HEK293 (cell line): ENCODE data around the gene SERPINB8.

Experiments
- CTCF ChIA-PET: fragments of 350-600 bp; formaldehyde crosslinking; extraction: SDS; loops from one replicate; lab custom pipeline; 2021; ENCODE audit warnings: antibody characterized with exemption; lab: Yijun Ruan, JAX
- POLR2A ChIA-PET: fragments of 300-600 bp; formaldehyde crosslinking; extraction: SDS; loops from one replicate; lab custom pipeline; 2020; ENCODE audit warnings: antibody characterized with exemption, inconsistent platforms; lab: Yijun Ruan, JAX
- H3K27ac ChIP-seq: fragments of 200-500 bp; sonication (Bioruptor generic); 2 replicates; pipeline ENCODE4 v1.5.1; 2014; ENCODE audit warnings: low read depth, low read length, control low read depth, inconsistent platforms; ENCODE audit errors: extremely low read depth
- H3K36me3 ChIP-seq, 2 experiments: fragments of 200-500 bp in 1 of 2; sonication (Bioruptor generic) in 1 of 2; 1 replicate in 1 of 2; 2 replicates in 1 of 2; pipeline ENCODE4 v1.5.1; 2014 to 2017; ENCODE audit warnings: inconsistent platforms in 2 of 2, low read length in 2 of 2; ENCODE audit not compliant: control insufficient read depth in 2 of 2, insufficient read depth in 1 of 2
- H3K4me1 ChIP-seq: fragments of 200-500 bp; sonication (Bioruptor generic); 2 replicates; pipeline ENCODE4 v1.5.1; 2014; ENCODE audit warnings: mild to moderate bottlenecking, low read length, inconsistent platforms; ENCODE audit not compliant: control insufficient read depth, insufficient read depth
- H3K4me3 ChIP-seq: 2 replicates; pipeline ENCODE4 v1.5.1; 2011; ENCODE audit warnings: low read depth, mild to moderate bottlenecking, control low read depth, low read length, moderate library complexity
- H3K9me3 ChIP-seq: fragments of 200-500 bp; sonication (Bioruptor generic); 2 replicates; pipeline ENCODE4 v1.5.1; 2014; ENCODE audit warnings: low read depth, low read length, inconsistent platforms; ENCODE audit not compliant: control insufficient read depth, insufficient read depth
- EGR2 ChIP-seq: fragments of 450-650 bp; formaldehyde crosslinking; IDR thresholded peaks from 2 replicates; pipeline ENCODE4 v1.5.1; 2016; ENCODE audit warnings: low read depth, missing biosample characterization, missing genetic modification characterization
- GLIS2 ChIP-seq: fragments of 450-650 bp; formaldehyde crosslinking; IDR thresholded peaks from 2 replicates; pipeline ENCODE4 v1.5.1; 2016; ENCODE audit warnings: missing biosample characterization, missing genetic modification characterization
- HOXA7 ChIP-seq: sonication (generic); formaldehyde crosslinking; IDR thresholded peaks from 2 replicates; pipeline ENCODE4 v1.8.1; 2022; ENCODE audit warnings: missing genetic modification reagents, borderline replicate concordance
- HOXC10 ChIP-seq: sonication (generic); formaldehyde crosslinking; IDR thresholded peaks from 2 replicates; pipeline ENCODE4 v1.8.1; 2023; ENCODE audit warnings: mild to moderate bottlenecking, missing genetic modification reagents
- KLF1 ChIP-seq: fragments of 450-650 bp; formaldehyde crosslinking; IDR thresholded peaks from 2 replicates; pipeline ENCODE4 v1.5.1; 2016; ENCODE audit warnings: missing biosample characterization, missing genetic modification characterization
- KLF8 ChIP-seq: fragments of 450-650 bp; formaldehyde crosslinking; IDR thresholded peaks from 2 replicates; pipeline ENCODE4 v1.5.1; 2016; ENCODE audit warnings: missing biosample characterization, missing genetic modification characterization
- SP3 ChIP-seq: fragments of 450-650 bp; formaldehyde crosslinking; IDR thresholded peaks from 2 replicates; pipeline ENCODE4 v1.5.1; 2016; ENCODE audit warnings: missing biosample characterization, missing genetic modification characterization
- ZBTB1 ChIP-seq: fragments of 450-650 bp; formaldehyde crosslinking; IDR thresholded peaks from 2 replicates; pipeline ENCODE4 v1.5.1; 2016; ENCODE audit warnings: missing biosample characterization, missing genetic modification characterization
- ZBTB26 ChIP-seq: fragments of 450-650 bp; formaldehyde crosslinking; optimal IDR thresholded peaks from 2 replicates; pipeline ENCODE3; 2016; ENCODE audit warnings: missing biosample characterization, mild to moderate bottlenecking, missing genetic modification characterization
- ZIC2 ChIP-seq: fragments of 450-650 bp; formaldehyde crosslinking; IDR thresholded peaks from 2 replicates; pipeline ENCODE4 v1.5.1; 2016; ENCODE audit warnings: missing biosample characterization, missing genetic modification characterization
- ZNF146 ChIP-seq: fragments of 450-650 bp; formaldehyde crosslinking; IDR thresholded peaks from 2 replicates; pipeline ENCODE4 v1.5.1; 2016; ENCODE audit warnings: missing biosample characterization, missing genetic modification characterization
- ZNF248 ChIP-seq: fragments of 450-650 bp; formaldehyde crosslinking; IDR thresholded peaks from 2 replicates; pipeline ENCODE4 v1.5.1; 2017; ENCODE audit warnings: missing biosample characterization, missing genetic modification characterization
- ZNF26 ChIP-seq: fragments of 450-650 bp; formaldehyde crosslinking; IDR thresholded peaks from 2 replicates; pipeline ENCODE4 v1.5.1; 2016; ENCODE audit warnings: missing biosample characterization, missing genetic modification characterization
- ZNF266 ChIP-seq: fragments of 450-650 bp; formaldehyde crosslinking; IDR thresholded peaks from 2 replicates; pipeline ENCODE4 v1.5.1; 2016; ENCODE audit warnings: missing biosample characterization, missing genetic modification characterization, low read depth
- ZNF37A ChIP-seq: fragments of 450-650 bp; IDR thresholded peaks from 2 replicates; pipeline ENCODE4 v1.5.1; 2018; ENCODE audit warnings: missing biosample characterization, missing genetic modification characterization
- ZNF513 ChIP-seq: fragments of 450-650 bp; IDR thresholded peaks from 2 replicates; pipeline ENCODE4 v1.5.1; 2018; ENCODE audit warnings: missing biosample characterization, missing genetic modification characterization
- ZNF548 ChIP-seq: fragments of 450-650 bp; formaldehyde crosslinking; IDR thresholded peaks from 2 replicates; pipeline ENCODE4 v1.5.1; 2016; ENCODE audit warnings: missing biosample characterization, missing genetic modification characterization
- ZNF561 ChIP-seq: fragments of 450-650 bp; IDR thresholded peaks from 2 replicates; pipeline ENCODE4 v1.5.1; 2018; ENCODE audit warnings: missing biosample characterization, missing genetic modification characterization, borderline replicate concordance
- ZNF571 ChIP-seq: fragments of 450-650 bp; formaldehyde crosslinking; IDR thresholded peaks from 2 replicates; pipeline ENCODE4 v1.5.0; 2017; ENCODE audit warnings: missing biosample characterization, missing genetic modification characterization
- ZNF621 ChIP-seq: fragments of 450-650 bp; formaldehyde crosslinking; IDR thresholded peaks from 2 replicates; pipeline ENCODE4 v1.5.1; 2017; ENCODE audit warnings: missing biosample characterization, missing genetic modification characterization
- ZNF639 ChIP-seq: fragments of 450-650 bp; formaldehyde crosslinking; IDR thresholded peaks from 2 replicates; pipeline ENCODE4 v1.5.1; 2016; ENCODE audit warnings: missing biosample characterization, missing genetic modification characterization
- ZNF76 ChIP-seq: fragments of 450-650 bp; formaldehyde crosslinking; IDR thresholded peaks from 2 replicates; pipeline ENCODE4; 2016; ENCODE audit warnings: low read depth, missing biosample characterization, missing genetic modification characterization, borderline replicate concordance
- ZNF830 ChIP-seq: fragments of 450-650 bp; IDR thresholded peaks from 2 replicates; pipeline ENCODE4 v1.5.0; 2018; ENCODE audit warnings: missing biosample characterization, missing genetic modification characterization, low read depth, mild to moderate bottlenecking, moderate library complexity

SERPINB8 gene

GRCh38 chr18:64027931-64028695 lies 58.2 kb downstream of the SERPINB8 start:
- H3K4me3 ChIP-seq, result no peak overlapping the region
- no peak for TF ChIP-seq ZIC2 (tag by site-specific recombination)
- TF ChIP-seq ZNF26, result no peak
- TF ChIP-seq ZNF621 (tag by site-specific recombination), result no peak
- TF ChIP-seq ZNF548 (tag by site-specific recombination), result no peak
- no peak for TF ChIP-seq ZBTB26 (tag by site-specific recombination)
- no peak for TF ChIP-seq ZNF561 (tag by site-specific recombination)
- no peak for TF ChIP-seq ZNF571 (tag by site-specific recombination)
- no peak for TF ChIP-seq ZNF248 (tag by site-specific recombination)
- TF ChIP-seq, all 188 proteins: peak for 0
- Histone ChIP-seq H3K27ac (no peak overlapping the region), H3K36me3 (no peaks in the 10 kb centered on the region), H3K9me3 (no peaks in the 10 kb centered on the region), H3K4me1 (no peaks in the 10 kb centered on the region)
- ChIA-PET POLR2A (no interaction called here), CTCF (interaction anchor here (0.6 to 1.2 kb wide), 3 partner anchors 10 to 12 kb away, joined by 3 to 4 read pairs (median 4); no protein-coding TSS in a partner anchor)

- ChIA-PET CTCF (interaction anchor here (0.6 to 1.2 kb wide), 2 partner anchors 9 to 11 kb away, joined by 3 to 4 read pairs; no protein-coding TSS in a partner anchor), POLR2A (no interaction called here)
- Histone ChIP-seq H3K36me3 (no peaks in the 10 kb centered on the region), H3K27ac (no peak overlapping the region), H3K4me1 (no peaks in the 10 kb centered on the region), H3K4me3 (no peak overlapping the region), H3K9me3 (no peaks in the 10 kb centered on the region)
- no peak for TF ChIP-seq ZBTB1 (tag by site-specific recombination)
- TF ChIP-seq ZNF639, result no peak
- TF ChIP-seq HOXC10 (CRISPR knock-in tag), result no peak
- TF ChIP-seq ZNF146 (tag by site-specific recombination), result no peak
- no peak for TF ChIP-seq ZNF76 (tag by site-specific recombination)
- TF ChIP-seq KLF8 (tag by site-specific recombination), result no peak
- no peak for TF ChIP-seq SP3 (tag by site-specific recombination)
These were observed 59.2 kb downstream of the SERPINB8 start for GRCh38 chr18:64029096-64029495.

GRCh38 chr18:64031411-64031810 lies 61.5 kb downstream of the SERPINB8 start:
- Histone ChIP-seq H3K4me1 (no peaks in the 10 kb centered on the region), H3K9me3 (no peaks in the 10 kb centered on the region; the same call in 1 of the 2 replicates), H3K27ac (no peak overlapping the region), H3K4me3 (no peak overlapping the region), H3K36me3 (no peaks in the 10 kb centered on the region)
- ChIA-PET CTCF (no interaction called here), POLR2A (no interaction called here)
- TF ChIP-seq ZNF830 (tag by site-specific recombination) (no peak), KLF1 (tag by site-specific recombination) (no peak), ZNF513 (no peak), ZNF37A (tag by site-specific recombination) (no peak), HOXA7 (no peak), GLIS2 (tag by site-specific recombination) (no peak), ZNF266 (tag by site-specific recombination) (no peak), EGR2 (no peak)
